WTC11 (cell line): ENCODE data around the gene DUSP22. TPM values are rescaled to one million over a fixed set of nuclear protein-coding genes. Genes with fewer than 3 reads are reported as not detected.
"Not testable (repeated sequence)": the region's sequence is repeated elsewhere in the genome, so short reads cannot be mapped to it uniquely, and the experiment has no call there.

Source experiments
- ATAC-seq: fragments of 200-7000 bp; cut with Tn5 transposase; 2 replicates; pipeline ENCODE4 v1.10.0; 2021; ENCODE audit warnings: mild to moderate bottlenecking, moderate library complexity
- CTCF ChIA-PET: fragments of 300-600 bp; sonication (Branson Sonifier 250); formaldehyde crosslinking; loops from one replicate; lab custom pipeline; 2021; ENCODE audit warnings: antibody characterized with exemption; lab: Charles Lee
- POLR2A ChIA-PET: fragments of 350-600 bp; sonication (Branson Sonifier 250); formaldehyde crosslinking; loops from one replicate; lab custom pipeline; 2021; ENCODE audit warnings: antibody characterized with exemption; lab: Charles Lee
- DNase-seq: peaks from one replicate; pipeline ENCODE4 v3.0.0; 2021; ENCODE audit warnings: low spot score
- H3K27ac Mint-ChIP-seq: 2 replicates; pipeline ENCODE4 v1.8.0; 2021; ENCODE audit warnings: mixed read lengths
- H3K27me3 Mint-ChIP-seq: 2 replicates; pipeline ENCODE4 v1.8.0; 2021; ENCODE audit warnings: low read depth, mild to moderate bottlenecking, moderate library complexity, mixed read lengths
- H3K36me3 Mint-ChIP-seq: 2 replicates; pipeline ENCODE4 v1.8.0; 2021; ENCODE audit warnings: mixed read lengths
- H3K4me1 Mint-ChIP-seq: 2 replicates; pipeline ENCODE4 v1.8.0; 2022; ENCODE audit warnings: mixed read lengths
- H3K4me3 Mint-ChIP-seq: 2 replicates; pipeline ENCODE4 v1.8.0; 2021; ENCODE audit warnings: mild to moderate bottlenecking, moderate library complexity, mixed read lengths
- H3K9me3 Mint-ChIP-seq: 2 replicates; pipeline ENCODE4 v1.8.0; 2021; ENCODE audit warnings: mixed read lengths
- ATF6 ChIP-seq: sonication (generic); formaldehyde crosslinking; IDR thresholded peaks from 2 replicates; pipeline ENCODE4 v1.8.1; 2023; ENCODE audit warnings: mild to moderate bottlenecking, missing genetic modification reagents
- CREM ChIP-seq: sonication (generic); formaldehyde crosslinking; IDR thresholded peaks from 2 replicates; pipeline ENCODE4 v1.8.1; 2022; ENCODE audit warnings: mild to moderate bottlenecking, missing genetic modification reagents, moderate library complexity
- HMGXB4 ChIP-seq: sonication (generic); formaldehyde crosslinking; IDR thresholded peaks from 2 replicates; pipeline ENCODE4 v1.8.1; 2023; ENCODE audit warnings: mild to moderate bottlenecking, moderate library complexity, missing genetic modification reagents
- MLX ChIP-seq: sonication (generic); formaldehyde crosslinking; IDR thresholded peaks from 2 replicates; pipeline ENCODE4 v1.8.1; 2023; ENCODE audit warnings: mild to moderate bottlenecking, missing genetic modification reagents, moderate library complexity
- NFYB ChIP-seq: sonication (generic); formaldehyde crosslinking; conservative IDR thresholded peaks from 2 replicates; pipeline ENCODE4 v1.8.0; 2022; ENCODE audit warnings: low read depth, missing genetic modification reagents
- SP1 ChIP-seq: sonication (generic); formaldehyde crosslinking; conservative IDR thresholded peaks from 2 replicates; pipeline ENCODE4 v1.8.1; 2022; ENCODE audit warnings: missing genetic modification reagents
- TP53 ChIP-seq: sonication (generic); formaldehyde crosslinking; IDR thresholded peaks from 2 replicates; pipeline ENCODE4 v1.8.1; 2023; ENCODE audit warnings: mild to moderate bottlenecking, missing genetic modification reagents
- ZBTB43 ChIP-seq: sonication (generic); formaldehyde crosslinking; IDR thresholded peaks from 2 replicates; pipeline ENCODE4 v1.8.1; 2023; ENCODE audit warnings: mild to moderate bottlenecking, missing genetic modification reagents
- ZNF281 ChIP-seq: sonication (generic); formaldehyde crosslinking; IDR thresholded peaks from 2 replicates; pipeline ENCODE4 v1.8.0; 2023; ENCODE audit warnings: mild to moderate bottlenecking, missing genetic modification reagents
- ZNF416 ChIP-seq: fragments of 250-450 bp; sonication (Bioruptor Pico); IDR thresholded peaks from 2 replicates; pipeline ENCODE4 v1.9.0; 2021; ENCODE audit warnings: mild to moderate bottlenecking, inconsistent platforms
- total RNA-seq: library from RNA; stranded (reverse); gene quantifications from 3 replicates; pipeline ENCODE4 v1.2.3, GENCODE V29; 2021
- TF ChIP-seq, protein P1 (sequence below): fragments of 250-450 bp; sonication (Bioruptor Pico); IDR thresholded peaks from 2 replicates; pipeline ENCODE4 v1.8.0; 2021; ENCODE audit warnings: mild to moderate bottlenecking
- TF ChIP-seq, protein P2 (sequence below): fragments of 250-450 bp; sonication (Bioruptor Pico); conservative IDR thresholded peaks from 2 replicates; pipeline ENCODE4 v1.9.0; 2021; ENCODE audit warnings: mild to moderate bottlenecking
- TF ChIP-seq, protein P3 (sequence below): sonication (generic); formaldehyde crosslinking; IDR thresholded peaks from 2 replicates; pipeline ENCODE4 v1.8.0; 2022; ENCODE audit warnings: mild to moderate bottlenecking, missing genetic modification reagents

The DUSP22 gene
- total RNA-seq, 1 experiment from 2014 or later, result 38.5 TPM

- CTCF ChIA-PET, ATAC-seq, H3K4me1 Mint-ChIP-seq, POLR2A ChIA-PET, H3K4me3 Mint-ChIP-seq, DNase-seq, H3K27ac Mint-ChIP-seq, H3K27me3 Mint-ChIP-seq: not testable (repeated sequence)
- Mint-ChIP-seq H3K9me3 (peaks cover 18% of the 10 kb centered on the region), H3K36me3 (peaks cover 11% of the 10 kb centered on the region)
Measured at GRCh38 chr6:326066-326465, 33.8 kb downstream of the DUSP22 start.

DNA sequence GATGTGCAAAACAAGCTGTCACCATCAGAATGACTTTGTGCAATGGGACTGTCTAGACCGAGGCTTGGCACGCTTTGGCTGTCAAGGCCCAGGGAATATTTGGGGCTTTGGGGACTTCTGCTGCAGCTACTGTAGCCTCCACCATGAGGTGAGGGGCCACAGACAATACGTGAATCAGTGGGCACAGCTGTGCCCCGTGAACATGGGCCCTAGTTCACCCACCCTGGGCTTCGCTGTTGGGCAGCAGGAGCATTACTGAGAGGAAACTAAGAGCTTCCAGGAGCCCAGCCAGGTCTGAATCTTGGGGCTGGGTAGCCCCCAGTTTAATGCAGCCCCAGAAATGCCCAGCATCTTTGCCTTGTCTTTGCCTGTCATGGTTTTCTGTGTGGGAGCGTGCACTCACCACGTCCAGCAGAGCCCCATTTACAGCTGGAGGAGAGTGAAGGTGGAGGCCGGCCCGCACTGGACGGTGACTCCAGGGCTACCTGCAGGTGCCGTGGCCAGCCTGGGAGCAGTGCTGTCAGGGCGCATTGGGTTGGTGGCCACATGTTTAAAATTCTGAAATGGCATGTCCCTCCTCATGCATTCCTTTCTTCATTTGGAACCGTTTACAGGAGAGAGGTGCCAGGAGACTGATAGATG, 34.7 kb downstream of the DUSP22 start:
- DNase-seq (no peak), ATAC-seq (no peak)
- TF ChIP-seq, protein P1, sequence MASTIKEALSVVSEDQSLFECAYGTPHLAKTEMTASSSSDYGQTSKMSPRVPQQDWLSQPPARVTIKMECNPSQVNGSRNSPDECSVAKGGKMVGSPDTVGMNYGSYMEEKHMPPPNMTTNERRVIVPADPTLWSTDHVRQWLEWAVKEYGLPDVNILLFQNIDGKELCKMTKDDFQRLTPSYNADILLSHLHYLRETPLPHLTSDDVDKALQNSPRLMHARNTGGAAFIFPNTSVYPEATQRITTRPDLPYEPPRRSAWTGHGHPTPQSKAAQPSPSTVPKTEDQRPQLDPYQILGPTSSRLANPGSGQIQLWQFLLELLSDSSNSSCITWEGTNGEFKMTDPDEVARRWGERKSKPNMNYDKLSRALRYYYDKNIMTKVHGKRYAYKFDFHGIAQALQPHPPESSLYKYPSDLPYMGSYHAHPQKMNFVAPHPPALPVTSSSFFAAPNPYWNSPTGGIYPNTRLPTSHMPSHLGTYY (CRISPR knock-in tag), result no peak
- TF ChIP-seq MLX (CRISPR knock-in tag) (no peak), ZNF416 (CRISPR knock-in tag) (no peak), HMGXB4 (CRISPR knock-in tag) (no peak), NFYB (CRISPR knock-in tag) (no peak), SP1 (no peak), ATF6 (CRISPR knock-in tag) (no peak)
- TF ChIP-seq, protein P2, sequence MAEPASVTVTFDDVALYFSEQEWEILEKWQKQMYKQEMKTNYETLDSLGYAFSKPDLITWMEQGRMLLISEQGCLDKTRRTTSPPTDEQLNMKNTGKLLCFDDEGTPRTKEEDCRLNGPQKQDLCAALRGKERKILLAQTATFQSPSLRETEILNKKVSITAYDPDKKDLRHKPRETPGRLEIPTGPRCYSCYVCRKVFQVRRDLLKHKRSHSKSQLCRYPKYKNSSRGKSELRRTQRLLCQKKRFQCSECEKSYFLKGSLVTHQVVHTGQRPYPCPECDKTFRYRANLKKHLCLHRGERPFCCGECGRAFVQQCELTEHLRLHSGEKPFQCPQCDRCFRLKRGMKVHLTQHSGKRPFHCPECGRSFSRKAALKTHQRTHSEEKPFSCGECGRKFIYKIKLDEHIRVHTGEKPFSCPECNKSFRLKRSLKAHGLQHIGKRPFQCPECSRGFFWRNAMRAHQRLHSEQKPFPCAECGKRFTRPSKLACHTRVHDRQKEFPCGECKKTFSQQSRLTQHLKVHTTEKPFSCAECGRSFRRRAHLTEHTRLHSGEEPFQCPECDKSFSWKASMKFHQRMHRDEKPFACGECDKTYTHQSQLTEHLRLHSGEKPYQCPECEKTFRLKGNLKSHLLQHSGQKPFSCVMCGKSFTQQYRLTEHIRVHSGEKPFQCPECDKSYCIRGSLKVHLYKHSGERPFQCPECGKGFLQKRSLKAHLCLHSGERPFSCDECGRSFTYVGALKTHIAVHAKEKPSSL (CRISPR knock-in tag), result no peak
- Mint-ChIP-seq H3K4me3 (no peak overlapping the region), H3K27me3 (no peaks in the 10 kb centered on the region), H3K4me1 (peaks cover 10% of the 10 kb centered on the region), H3K27ac (no peak overlapping the region), H3K36me3 (peaks cover 11% of the 10 kb centered on the region), H3K9me3 (peaks cover 18% of the 10 kb centered on the region)
- ChIA-PET POLR2A (no interaction called here), CTCF (no interaction called here)

DNA sequence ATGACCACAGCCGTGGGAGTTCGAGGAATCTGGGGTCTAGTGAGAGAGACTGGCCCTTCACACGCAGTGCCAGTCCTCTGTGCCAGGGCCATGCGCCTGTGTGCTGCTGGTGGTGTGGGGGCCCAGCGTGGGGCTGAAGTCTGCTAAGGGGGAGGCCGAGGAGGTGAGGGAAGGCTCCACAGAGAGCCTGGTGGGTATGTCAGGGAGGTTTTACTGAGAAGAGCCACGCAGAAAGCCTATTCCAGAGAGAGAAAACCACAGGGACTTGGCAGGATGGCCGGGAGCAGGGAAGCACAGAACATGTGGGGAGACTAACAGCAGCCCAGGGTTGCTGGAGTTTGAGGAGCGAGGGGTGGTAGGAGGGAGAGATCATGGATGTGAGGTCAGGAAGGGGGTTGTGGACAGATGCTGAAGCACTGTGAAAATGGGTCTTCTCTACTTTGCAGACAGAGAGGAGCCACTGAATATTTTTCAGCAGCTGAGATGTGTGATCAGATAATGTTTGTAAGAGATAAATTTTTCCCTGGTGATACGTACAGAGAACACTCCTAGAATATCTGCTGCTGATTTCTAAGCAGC, 35.3 kb downstream of the DUSP22 start:
- no peaks in the 10 kb centered on the region for H3K27me3 Mint-ChIP-seq
- no peak for DNase-seq
- ChIA-PET POLR2A (no interaction called here), CTCF (no interaction called here)
- peaks cover 11% of the 10 kb centered on the region for H3K36me3 Mint-ChIP-seq
- no peak overlapping the region for H3K27ac Mint-ChIP-seq
- H3K4me1 Mint-ChIP-seq, result peaks cover 10% of the 10 kb centered on the region
- H3K9me3 Mint-ChIP-seq, result peaks cover 18% of the 10 kb centered on the region
- ATAC-seq, result no peak
- H3K4me3 Mint-ChIP-seq, result no peak overlapping the region
- no peak for TF ChIP-seq CREM (CRISPR knock-in tag)
- TF ChIP-seq ZBTB43, result no peak
- TF ChIP-seq TP53, result no peak
- TF ChIP-seq ZNF281 (CRISPR knock-in tag), result no peak
- no peak for TF ChIP-seq HMGXB4 (CRISPR knock-in tag)
- TF ChIP-seq, protein P3, sequence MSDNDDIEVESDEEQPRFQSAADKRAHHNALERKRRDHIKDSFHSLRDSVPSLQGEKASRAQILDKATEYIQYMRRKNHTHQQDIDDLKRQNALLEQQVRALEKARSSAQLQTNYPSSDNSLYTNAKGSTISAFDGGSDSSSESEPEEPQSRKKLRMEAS (CRISPR knock-in tag), result no peak
